C4-2B (cell line): ENCODE results near the gene DUSP16.

Experiments
- CTCF ChIP-seq: fragments of 450-650 bp; conservative IDR thresholded peaks from 2 replicates; pipeline ENCODE4 v1.5.1; 2017; ENCODE audit warnings: mild to moderate bottlenecking
- ZFX ChIP-seq: fragments of 450-650 bp; IDR thresholded peaks from 2 replicates; pipeline ENCODE4 v1.6.1; 2017

GRCh38 chr12:12542286-12542685 is 20.4 kb downstream of the DUSP16 start:
- TF ChIP-seq CTCF (no peak), ZFX (no peak)
